K562 (cell line): Measurements from ENCODE around the gene CRLF3.

Experiments
- ARHGAP35 ChIP-seq: fragments of 450-650 bp; IDR thresholded peaks from 2 replicates; pipeline ENCODE4 v1.6.1; 2018; ENCODE audit not compliant: partially characterized antibody
- CBX8 ChIP-seq: fragments of 200-600 bp; sonication (generic); IDR thresholded peaks from 2 replicates; pipeline ENCODE4 v1.6.1; 2012; ENCODE audit warnings: borderline replicate concordance, mixed run types, low read depth, mild to moderate bottlenecking, moderate library complexity, mixed read lengths, low read length, control low read depth, inconsistent platforms; ENCODE audit not compliant: poor library complexity, severe bottlenecking; ENCODE audit errors: extremely low read depth
- GTF2F1 ChIP-seq: IDR thresholded peaks from 2 replicates; pipeline ENCODE4 v1.6.1; 2011; ENCODE audit warnings: low read depth, low read length, improper control_type of control experiment
- ZNF165 ChIP-seq: fragments of 250-450 bp; sonication (Bioruptor Pico); IDR thresholded peaks from 2 replicates; pipeline ENCODE4 v1.4.0; 2020; ENCODE audit warnings: borderline replicate concordance
- TF ChIP-seq, protein P1 (sequence below): fragments of 450-650 bp; IDR thresholded peaks from 2 replicates; pipeline ENCODE4 v1.6.1; 2017; ENCODE audit warnings: mild to moderate bottlenecking, moderate library complexity

GRCh38 chr17:30838202-30838807 lies 13.8 kb upstream of the CRLF3 start:
- TF ChIP-seq, protein P1, sequence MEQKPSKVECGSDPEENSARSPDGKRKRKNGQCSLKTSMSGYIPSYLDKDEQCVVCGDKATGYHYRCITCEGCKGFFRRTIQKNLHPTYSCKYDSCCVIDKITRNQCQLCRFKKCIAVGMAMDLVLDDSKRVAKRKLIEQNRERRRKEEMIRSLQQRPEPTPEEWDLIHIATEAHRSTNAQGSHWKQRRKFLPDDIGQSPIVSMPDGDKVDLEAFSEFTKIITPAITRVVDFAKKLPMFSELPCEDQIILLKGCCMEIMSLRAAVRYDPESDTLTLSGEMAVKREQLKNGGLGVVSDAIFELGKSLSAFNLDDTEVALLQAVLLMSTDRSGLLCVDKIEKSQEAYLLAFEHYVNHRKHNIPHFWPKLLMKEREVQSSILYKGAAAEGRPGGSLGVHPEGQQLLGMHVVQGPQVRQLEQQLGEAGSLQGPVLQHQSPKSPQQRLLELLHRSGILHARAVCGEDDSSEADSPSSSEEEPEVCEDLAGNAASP = no peak
- TF ChIP-seq GTF2F1 = no peak
- no peak for TF ChIP-seq ZNF165 (CRISPR knock-in tag)
- TF ChIP-seq CBX8 = no peak
- no peak for TF ChIP-seq ARHGAP35
